HK-2 (cell line): ENCODE results near the gene PICALM.
"Not testable (repeated sequence)": the region's sequence is repeated elsewhere in the genome, so short reads cannot be mapped to it uniquely, and the experiment has no call there.

Source experiments
- DNase-seq: peaks from one replicate; pipeline ENCODE4 v3.0.0-alpha.2; 2018; ENCODE audit not compliant: unreplicated experiment

PICALM gene

DNA sequence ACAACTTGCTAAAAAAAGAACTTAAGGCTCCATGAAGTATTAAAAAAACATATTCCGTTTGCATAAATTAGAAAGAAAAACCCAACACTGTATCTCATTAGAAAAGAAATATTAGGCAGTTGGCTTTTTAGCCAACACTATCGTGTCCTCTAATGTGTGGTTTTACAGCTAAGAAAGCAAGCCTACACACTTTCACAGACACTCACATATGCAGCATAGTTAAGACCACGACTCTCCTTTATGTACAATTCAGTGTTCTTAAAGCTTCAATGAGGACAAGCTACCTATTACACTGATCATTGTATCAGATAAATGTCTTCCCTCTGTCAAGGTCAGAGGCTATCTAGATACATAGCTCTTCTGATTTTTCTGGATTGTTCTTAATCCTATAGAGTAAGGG is 80.1 kb downstream of the PICALM start:
- DNase-seq = no peak

- no peak for DNase-seq
These were observed 91.1 kb downstream of the PICALM start for GRCh38 chr11:85977751-85978160.

DNA sequence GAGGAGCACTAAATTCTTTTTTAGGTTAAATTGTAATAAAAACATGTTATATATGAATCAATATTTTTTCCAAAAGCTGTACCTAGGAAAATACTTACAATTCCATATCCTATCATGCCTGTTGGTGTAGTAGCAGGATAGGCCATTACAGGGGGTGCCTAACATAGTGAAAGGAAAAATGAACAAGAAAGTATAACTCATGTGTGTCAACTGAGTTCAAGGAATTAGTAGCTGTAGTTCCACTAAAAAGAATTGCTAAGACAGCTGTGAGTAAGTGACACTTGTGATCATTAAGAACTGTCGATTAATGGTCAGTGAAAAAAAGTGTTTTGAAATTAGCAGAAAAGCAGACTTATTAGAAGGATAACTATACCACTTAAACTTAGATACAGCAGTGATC is 92.4 kb downstream of the PICALM start:
- no peak for DNase-seq

DNA sequence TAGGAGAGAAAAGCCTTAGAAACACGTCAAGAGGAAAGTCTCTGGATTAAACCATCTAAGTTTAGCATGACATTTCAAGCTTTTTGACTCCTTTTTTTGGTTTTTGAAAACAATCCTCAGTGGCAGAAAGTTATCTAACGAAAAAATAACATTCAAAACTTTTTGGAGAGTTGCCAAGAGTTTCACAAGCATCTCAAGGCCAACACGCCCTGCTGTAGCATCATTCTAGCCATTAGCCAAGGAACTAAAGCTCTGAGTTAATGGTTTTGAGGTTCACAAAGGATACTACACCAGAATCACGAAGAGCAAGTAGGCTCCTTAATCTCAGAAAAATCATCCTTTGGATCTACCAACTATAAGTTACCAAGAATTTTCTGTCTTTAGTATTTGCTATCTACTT is 94.8 kb downstream of the PICALM start:
- DNase-seq = no peak

GRCh38 chr11:85970593-85970992 is 98.3 kb downstream of the PICALM start:
- DNase-seq = no peak

GRCh38 chr11:85967457-85967856 is 101.4 kb downstream of the PICALM start:
- DNase-seq = no peak

DNA sequence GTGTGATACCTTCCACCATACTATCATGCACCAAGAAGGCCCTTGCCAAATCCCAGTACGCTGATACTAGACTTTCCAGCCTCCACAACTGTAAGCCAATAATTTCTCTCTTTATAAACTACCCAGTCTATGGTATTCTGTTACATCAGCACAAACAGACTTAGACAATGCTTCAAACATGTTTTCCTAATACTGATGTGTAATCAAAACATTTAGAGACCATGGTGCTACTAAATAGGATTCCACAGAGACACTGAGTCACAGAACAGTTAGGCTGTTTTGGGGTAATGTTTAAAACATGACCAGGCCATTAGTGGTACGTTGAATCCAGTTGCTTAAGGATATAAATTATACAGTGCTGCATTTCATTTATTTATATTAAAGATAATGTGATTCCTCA is 103.7 kb downstream of the PICALM start:
- no peak for DNase-seq

DNA sequence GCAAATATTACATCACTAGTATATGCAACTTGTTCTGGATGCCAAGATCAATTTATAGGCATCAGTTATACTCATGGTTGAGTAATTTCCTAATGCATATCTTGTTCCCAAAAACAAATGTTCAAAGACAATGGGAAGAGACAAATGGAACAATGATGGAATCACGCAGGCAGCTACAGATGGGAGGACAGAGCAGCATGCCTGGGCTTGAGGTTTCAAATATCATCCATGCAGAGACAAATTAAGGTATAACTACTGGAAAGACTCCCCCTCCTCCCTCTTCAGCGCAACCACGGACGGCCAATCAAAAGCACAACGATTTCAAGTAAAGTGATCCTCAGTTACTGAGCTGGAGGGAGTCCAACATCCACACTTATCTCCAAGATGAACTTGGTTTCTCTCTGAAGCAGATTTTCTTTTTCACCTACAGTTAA is 106.9 kb downstream of the PICALM start:
- DNase-seq = no peak

DNA sequence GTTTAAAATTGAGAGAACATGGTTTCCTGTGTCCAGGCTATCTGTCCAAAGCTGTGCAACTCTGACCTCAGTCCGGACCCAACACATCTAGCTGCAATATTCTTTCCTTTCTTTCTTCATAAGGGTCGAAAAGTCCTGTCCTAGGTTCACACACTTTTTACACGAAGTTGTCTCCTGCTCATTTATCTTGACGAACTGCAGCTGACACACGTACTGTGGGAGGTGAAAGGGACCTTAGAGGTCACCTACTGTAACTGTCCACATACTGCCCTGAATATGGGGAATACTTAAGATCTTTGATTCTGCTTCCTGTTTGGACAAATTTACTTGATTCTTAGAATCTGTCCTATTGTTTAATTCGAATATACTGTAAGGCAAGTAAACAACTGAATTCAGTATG is 107.8 kb downstream of the PICALM start:
- DNase-seq = no peak

GRCh38 chr11:85960678-85961077 is 108.2 kb downstream of the PICALM start:
- no peak for DNase-seq

- DNase-seq = no peak
These were observed 113.4 kb downstream of the PICALM start for GRCh38 chr11:85955531-85955930.

DNA sequence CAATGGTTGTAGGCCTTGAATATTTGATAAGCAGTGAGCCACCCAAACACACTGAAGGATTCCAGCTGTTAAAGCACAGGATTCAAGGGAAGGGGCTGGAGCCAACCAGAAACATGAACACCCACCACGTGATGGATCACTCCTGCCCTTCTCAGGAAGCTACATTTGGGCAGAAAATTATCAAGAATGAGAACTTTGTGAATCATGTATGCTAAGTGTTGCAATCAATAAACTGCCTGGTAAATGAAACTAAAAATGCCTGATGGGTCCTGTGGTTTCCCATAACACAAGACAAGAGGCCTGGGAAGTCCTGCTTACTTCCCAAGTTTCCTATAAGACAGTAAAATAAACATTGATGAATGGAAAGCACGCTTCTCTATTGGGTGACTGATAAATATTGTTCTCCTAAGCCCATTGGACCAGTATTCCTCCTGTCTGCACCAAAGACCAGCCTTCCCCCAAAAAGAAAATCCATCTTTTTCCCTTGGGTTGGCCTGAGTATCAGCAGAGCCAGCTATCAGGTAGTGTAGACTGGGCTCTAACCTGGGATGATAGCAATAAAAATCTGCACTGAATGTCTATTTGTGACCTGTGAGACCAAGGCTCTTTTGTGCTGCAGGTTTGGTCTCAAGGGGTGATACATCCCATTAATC is 115.3 kb downstream of the PICALM start:
- DNase-seq = no peak

DNA sequence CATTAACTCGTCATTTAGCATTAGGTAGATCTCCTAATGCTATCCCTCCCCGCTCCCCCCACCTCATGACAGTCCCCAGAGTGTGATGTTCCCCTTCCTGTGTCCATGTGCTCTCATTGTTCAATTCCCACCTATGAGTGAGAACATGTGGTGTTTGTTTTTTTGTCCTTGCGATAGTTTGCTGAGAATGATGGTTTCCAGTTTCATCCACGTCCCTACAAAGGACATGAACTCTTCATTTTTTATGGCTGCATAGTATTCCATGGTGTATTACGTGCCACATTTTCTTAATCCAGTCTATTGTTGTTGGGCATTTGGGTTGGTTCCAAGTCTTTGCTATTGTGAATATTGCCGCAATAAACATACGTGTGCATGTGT is 116.8 kb downstream of the PICALM start:
- not testable (repeated sequence) for DNase-seq

GRCh38 chr11:85951428-85952107 is 117.3 kb downstream of the PICALM start:
- DNase-seq = no peak

- no peak for DNase-seq
These were observed 117.9 kb downstream of the PICALM start for GRCh38 chr11:85951049-85951405.

GRCh38 chr11:85950317-85951048 is 118.4 kb downstream of the PICALM start:
- DNase-seq = no peak

DNA sequence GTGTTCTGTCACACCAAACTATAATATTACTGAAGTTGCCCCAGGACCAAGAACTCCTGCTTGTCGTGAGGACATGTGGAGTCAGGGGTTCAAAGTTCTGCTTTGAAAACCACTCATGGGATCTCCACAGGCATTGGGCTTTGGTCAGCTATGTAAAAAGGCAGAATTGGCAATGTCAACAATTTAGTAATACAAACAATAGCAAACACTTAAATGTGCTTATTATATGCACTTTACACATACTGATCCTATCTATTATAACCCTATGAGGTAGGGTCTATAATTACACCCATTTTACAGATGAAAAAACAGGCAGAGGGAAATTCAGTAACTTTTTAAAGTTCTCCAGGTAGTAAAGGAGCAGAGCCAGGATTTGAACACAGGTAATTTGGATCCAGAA is 119.1 kb downstream of the PICALM start:
- no peak for DNase-seq

GRCh38 chr11:85948884-85949283 is 120.0 kb downstream of the PICALM start:
- DNase-seq = no peak

GRCh38 chr11:85947431-85948272 is 121.2 kb downstream of the PICALM start:
- no peak for DNase-seq

DNA sequence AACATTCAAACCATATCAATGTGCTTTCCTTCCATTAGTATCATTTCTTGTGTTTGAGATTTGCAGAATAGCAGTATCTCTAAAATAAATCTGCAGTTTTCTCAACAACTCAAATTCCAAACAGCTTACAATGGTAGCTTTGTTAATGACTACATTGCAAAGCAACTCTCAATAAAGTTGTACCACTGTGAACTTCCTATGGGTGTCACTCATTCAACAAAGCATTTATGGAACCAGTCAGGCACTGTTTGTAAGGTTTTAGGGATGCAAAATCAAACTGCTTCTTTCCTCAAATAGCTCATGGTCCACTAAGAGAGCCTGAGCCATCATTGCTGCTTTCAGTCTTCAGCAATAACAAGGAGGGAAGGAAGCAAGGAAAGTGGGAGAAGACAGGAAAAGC is 122.7 kb downstream of the PICALM start:
- DNase-seq = no peak

GRCh38 chr11:85945788-85946187 is 123.1 kb downstream of the PICALM start:
- DNase-seq = no peak

DNA sequence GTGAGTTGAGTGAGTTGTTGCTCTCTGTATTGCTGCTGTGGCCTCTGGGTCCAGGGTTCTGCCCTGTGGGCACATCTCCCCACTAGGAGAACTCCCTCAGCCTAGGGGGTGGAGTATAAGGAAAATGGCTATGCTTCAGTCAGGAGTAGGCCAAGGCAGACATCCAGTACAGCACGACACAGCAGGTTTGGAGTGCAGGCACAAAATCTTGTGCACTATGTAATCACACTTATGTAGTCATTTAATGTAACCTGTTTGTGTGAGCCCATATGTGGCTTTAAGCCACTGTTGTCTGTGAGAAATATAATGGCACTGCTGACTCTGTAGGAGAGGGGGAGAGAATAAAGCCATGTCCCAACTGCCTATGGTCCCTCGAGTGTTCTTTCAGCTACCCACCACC is 123.6 kb downstream of the PICALM start:
- DNase-seq = no peak
